Measurements from ENCODE around the gene IFT20. TPM values are rescaled to one million over a fixed set of nuclear protein-coding genes. Genes with fewer than 3 reads are reported as not detected.

IFT20 gene
- total and polyA plus RNA-seq, 9 of the 15 experiments (the other 6 are each of a cell fraction or from before 2014, with no cell fraction given): 11.2 to 38.6 (median 20.1) TPM

DNA sequence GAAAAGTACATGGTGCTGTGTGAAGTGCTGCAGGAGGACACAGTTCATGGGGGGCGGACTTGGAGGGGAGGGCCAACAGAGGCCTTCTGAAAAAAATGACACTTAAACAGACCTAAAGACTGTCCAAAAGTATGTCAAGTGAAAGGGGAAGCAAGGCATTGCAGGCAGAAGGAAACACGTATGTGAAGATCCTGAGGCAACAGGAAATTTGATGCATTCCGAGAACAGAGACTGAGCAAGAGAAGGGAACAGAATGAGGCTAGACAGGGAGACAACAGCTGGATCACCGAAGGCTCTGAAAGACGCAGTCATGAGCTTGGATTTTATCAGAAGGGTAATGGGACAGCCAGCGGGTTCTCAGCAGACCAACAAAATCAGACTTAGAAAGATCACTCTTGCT, 1.1 kb downstream of the IFT20 start:
- H3K9ac ChIP-seq (ENCODE audit: insufficient read depth in 1 of 2, low read depth in 2 of 2, low read length in 2 of 2): peak overlapping the region; percentile 75 to 92; a peak in 3 of 4 replicates
- ChIA-PET CTCF (ENCODE audit: low intra/inter-chr PET ratio) (no interaction called here), POLR2A (interaction anchor here (0.7 to 6.5 kb wide), 6 partner anchors 9 to 122 kb away, joined by 3 to 62 read pairs (median 4); partner anchors contain the start of genes POLDIP2 and TMEM97)
- TF ChIP-seq PBX2 (CRISPR knock-in tag; IDR thresholded peaks at IDR 0.05; ENCODE audit: low read depth) (no peak), PBX2 (tag; conservative IDR thresholded peaks at IDR 0.05; ENCODE audit: low read depth) (no peak), ARHGAP35 (IDR thresholded peaks at IDR 0.05; ENCODE audit: partially characterized antibody) (peak; percentile 5)
- peaks cover 14% of the 10 kb centered on the region for H4K20me1 ChIP-seq (replicated peaks; ENCODE audit: control insufficient read depth, insufficient read depth, low read length)
- ATAC-seq (no peak), DNase-seq (ENCODE audit: extremely low read depth in 1 of 4, low spot score in 3 of 4) (peak in 1 of 4 experiments; percentile 16), FAIRE-seq (no peak)
- peaks cover 33% of the 10 kb centered on the region for H3K79me2 ChIP-seq (ENCODE audit: control insufficient read depth, insufficient read depth, low read length)
- in situ Hi-C loops (cut with MboI) (no loop called here), intact Hi-C loops (cut with micrococcal nuclease) (loop anchor here (2.0 kb wide), 1 partner anchor 15 kb away; the partner anchor contains the start of gene TMEM97)
- peaks cover 17 to 19% of the 10 kb centered on the region in 2 experiments; a peak in 4 of 5 replicates for H3K4me1 ChIP-seq (replicated peaks in 1 of 2; ENCODE audit: control insufficient read depth in 2 of 2, insufficient read depth in 2 of 2, low read length in 2 of 2)
- BruUV-seq (replicated peaks): no TSS peak
- peak overlapping the region; percentile 95 for H3K4me3 ChIP-seq
- H2AFZ ChIP-seq (ENCODE audit: low read depth, low read length): no peak overlapping the region
- WGBS (ENCODE audit: insufficient coverage, low coverage, missing lambda C conversion rate): 8% methylated on average over 6 of the region's 6 CpGs
- no peaks in the 10 kb centered on the region for H3K9me3 ChIP-seq (replicated peaks; ENCODE audit: control insufficient read depth, insufficient read depth, low read depth, low read length)
- peaks cover 19% of the 10 kb centered on the region; the same call in 2 of the 3 replicates for H3K36me3 ChIP-seq (ENCODE audit: control insufficient read depth, insufficient read depth, low read length)
- H3K27ac ChIP-seq (ENCODE audit: extremely low read depth, low read depth, low read length): no peak overlapping the region
- H3K4me2 ChIP-seq (ENCODE audit: insufficient read depth, low read length): peak overlapping the region; percentile 98
- no peaks in the 10 kb centered on the region for H3K27me3 ChIP-seq (ENCODE audit: control insufficient read depth in 2 of 2, insufficient read depth in 2 of 2, low read length in 2 of 2)
- H3K9me1 ChIP-seq (ENCODE audit: control insufficient read depth, insufficient read depth, low read length): no peaks in the 10 kb centered on the region

Measured in K562 (cell line).